SH-SY5Y (cell line): ENCODE measurements around the gene CEP131.

Experiments
- GATA2 ChIP-seq: IDR thresholded peaks from 2 replicates; pipeline ENCODE4 v1.6.1; 2011; ENCODE audit warnings: mild to moderate bottlenecking, low read depth, low read length
- GATA3 ChIP-seq: IDR thresholded peaks from 2 replicates; pipeline ENCODE4 v1.6.1; 2011; ENCODE audit warnings: low read depth, mild to moderate bottlenecking, low read length, moderate library complexity

DNA sequence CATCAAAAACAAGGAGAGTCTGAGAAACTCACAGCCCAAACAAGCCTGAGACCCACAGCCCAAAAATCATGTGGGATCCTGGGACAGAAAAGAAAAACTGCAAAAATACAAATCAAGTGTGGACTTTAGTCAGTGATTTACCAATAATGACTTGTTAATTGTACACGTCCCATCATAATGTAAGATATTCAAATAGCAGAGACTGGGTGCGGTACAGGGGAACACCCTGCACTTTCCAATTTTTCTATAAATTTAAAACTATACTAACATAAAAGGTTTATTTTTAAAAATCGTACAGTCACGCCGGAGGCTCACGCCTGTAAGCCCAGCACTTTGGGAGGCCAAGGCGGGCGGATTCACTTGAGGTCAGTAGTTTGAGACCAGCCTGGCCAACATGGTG is 8.8 kb downstream of the CEP131 start:
- TF ChIP-seq GATA2 (no peak), GATA3 (no peak)
